ENCODE results near the gene HSPE1.

HSPE1 gene

GRCh38 chr2:197496695-197497094 lies 3.5 kb upstream of the HSPE1 start:
- DNase-seq, result no peak
- intact Hi-C loops (cut with DNase I), result loop anchor here (5.0 kb wide), 2 partner anchors 44 to 59 kb away; partner anchors contain the start of genes COQ10B and SF3B1

GRCh38 chr2:197497326-197497725 lies 2.9 kb upstream of the HSPE1 start:
- DNase-seq, result no peak
- intact Hi-C loops (cut with DNase I), result loop anchor here (5.0 kb wide), 2 partner anchors 45 to 60 kb away; partner anchors contain the start of genes COQ10B and SF3B1

- intact Hi-C loops (cut with DNase I), result loop anchor here (5.0 kb wide), 2 partner anchors 46 to 61 kb away; partner anchors contain the start of genes COQ10B and SF3B1
These were observed 1.8 kb upstream of the HSPE1 start for GRCh38 chr2:197498235-197498936.

DNA sequence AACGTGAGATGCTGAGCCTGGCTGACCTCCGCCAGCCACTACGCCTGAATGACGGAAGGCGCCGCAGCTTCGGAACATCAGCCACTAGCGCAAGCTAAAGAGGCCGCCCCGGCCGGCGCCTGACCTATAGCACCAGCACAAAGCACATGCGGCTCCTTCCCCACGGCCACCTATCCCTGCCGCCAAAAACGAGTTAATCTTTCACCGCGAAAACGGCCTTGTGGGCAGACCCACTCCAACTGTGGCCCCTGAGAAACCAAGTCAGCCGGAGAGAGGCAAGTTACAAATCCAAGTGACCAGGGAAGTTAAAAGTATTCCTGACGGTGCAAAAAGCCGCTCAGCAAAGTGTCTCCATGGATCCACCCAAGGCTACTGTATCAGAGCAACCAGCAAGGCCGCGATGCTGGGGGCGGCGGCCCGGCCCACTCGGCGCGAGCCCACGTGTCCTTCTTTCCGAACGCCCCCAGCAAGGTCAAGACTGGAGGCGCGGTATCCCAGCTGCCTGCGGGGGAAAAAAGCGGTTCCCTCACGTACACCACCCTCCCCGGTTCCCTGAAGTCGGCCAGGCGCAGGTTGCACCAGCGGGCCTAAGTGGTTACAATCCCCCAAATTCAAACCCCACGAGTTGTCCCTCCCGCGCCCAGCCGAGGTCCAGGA lies 1.1 kb upstream of the HSPE1 start:
- intact Hi-C loops (cut with DNase I), result loop anchor here (1.0 to 5.0 kb wide), 3 partner anchors 47 to 206 kb away; partner anchors contain the start of genes COQ10B, MARS2 and SF3B1
- DNase-seq, result peak; percentile 18 to 91 (median 41)

More at GRCh38 chr2:197498235-197498936, 1.8 kb upstream of the HSPE1 start:
- no peak for DNase-seq

DNA sequence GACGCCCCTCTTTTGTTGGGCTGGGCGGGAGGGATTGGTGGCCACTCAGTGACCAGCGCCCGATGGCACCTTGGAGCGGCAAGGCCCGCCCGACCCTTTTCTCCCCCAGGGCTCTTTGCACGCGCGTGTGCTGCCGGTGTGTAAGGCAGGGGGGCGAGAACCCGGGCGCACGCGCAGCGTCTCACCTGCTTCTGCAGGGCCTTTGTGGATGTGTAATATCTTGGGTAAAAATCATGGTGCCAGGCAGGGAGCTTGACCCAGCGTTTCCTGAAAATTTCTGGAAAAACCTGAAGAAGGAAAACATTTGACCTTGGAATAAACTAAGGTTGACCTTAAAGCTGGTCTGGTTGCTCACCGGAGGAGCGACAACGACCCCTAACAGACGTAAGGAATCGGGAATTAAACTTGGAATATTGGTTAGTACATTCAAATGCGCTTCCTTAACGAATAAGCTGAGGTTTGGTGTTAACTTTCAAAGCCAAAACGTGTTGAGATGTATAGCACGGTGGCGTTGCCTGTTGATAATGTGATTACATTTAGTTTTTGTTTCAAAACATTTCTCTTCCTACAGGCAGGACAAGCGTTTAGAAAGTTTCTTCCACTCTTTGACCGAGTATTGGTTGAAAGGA lies 438 bp downstream of the HSPE1 start:
- intact Hi-C loops (cut with DNase I), result loop anchor here (1.0 kb wide), 1 partner anchor 15 kb away; no protein-coding TSS in a partner anchor
- peak in 2 of 10 donors; percentile 85 to 92 for DNase-seq

- intact Hi-C loops (cut with DNase I), result no loop called here
- no peak for DNase-seq
These were observed 2.0 kb downstream of the HSPE1 start for GRCh38 chr2:197502201-197502600.

GRCh38 chr2:197502685-197503084 lies 2.5 kb downstream of the HSPE1 start:
- no peak for DNase-seq
- intact Hi-C loops (cut with DNase I), result no loop called here

DNA sequence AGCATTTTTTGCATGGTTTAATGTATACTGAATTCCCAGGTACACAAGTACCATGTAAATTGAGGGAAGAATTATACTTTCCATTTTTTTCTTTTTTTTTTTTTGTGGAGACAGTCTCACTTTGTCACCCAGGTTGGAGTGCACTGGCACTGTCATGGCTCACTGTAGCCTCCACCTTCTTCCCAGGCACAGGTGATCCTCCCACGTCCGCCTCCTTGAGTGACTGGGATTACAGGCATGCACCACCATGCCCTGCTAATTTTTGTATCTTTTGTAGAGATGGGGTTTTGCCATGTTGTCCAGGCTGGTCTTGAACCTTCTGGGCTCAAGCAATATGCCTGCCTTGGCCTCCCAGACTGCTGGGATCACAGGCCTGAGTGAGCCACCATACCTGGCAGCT lies 3.8 kb downstream of the HSPE1 start:
- intact Hi-C loops (cut with DNase I), result no loop called here
- no peak for DNase-seq

DNA sequence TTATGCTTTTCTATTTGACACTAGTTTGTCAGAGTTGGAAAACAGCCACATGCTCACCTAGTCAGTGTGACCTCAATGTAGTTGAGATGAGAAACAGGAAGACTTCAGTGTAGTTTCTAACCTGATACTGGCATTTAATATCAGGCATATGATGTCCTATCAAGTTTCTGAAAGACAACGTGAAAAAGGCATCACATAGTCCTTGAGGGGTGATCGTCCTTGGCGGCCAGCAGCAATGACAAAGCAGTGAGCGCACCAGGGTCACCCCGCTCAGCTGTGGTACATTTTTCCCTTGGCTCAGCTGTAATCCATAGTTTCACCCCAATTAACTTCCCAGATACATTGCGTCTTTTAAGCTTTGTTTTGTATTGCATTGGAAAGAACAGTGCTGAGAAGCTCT lies 4.3 kb downstream of the HSPE1 start:
- no peak for DNase-seq
- intact Hi-C loops (cut with DNase I), result no loop called here

- intact Hi-C loops (cut with DNase I), result no loop called here
- DNase-seq, result no peak
These were observed 6.5 kb downstream of the HSPE1 start for GRCh38 chr2:197506658-197507057.

DNA sequence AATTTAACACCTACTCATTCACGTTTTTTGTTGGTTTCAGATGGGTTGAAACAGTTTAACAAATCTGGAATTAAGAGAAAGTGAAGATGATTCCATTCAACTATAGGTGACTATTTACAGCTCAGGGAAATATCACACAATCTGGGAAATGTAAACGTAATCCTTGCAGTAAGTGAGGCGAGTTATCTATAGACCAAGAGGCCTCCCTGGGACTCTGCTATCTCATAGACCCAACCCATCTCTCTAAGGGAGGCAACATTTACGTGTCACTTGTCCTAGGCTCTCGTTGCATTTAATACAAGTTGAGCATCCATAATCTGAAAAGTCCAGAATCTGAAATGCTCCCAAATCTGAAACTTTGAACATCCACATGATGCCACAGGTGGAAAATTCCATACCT lies 13.7 kb downstream of the HSPE1 start:
- DNase-seq, result no peak
- intact Hi-C loops (cut with DNase I), result loop anchor here (10.0 kb wide), 1 partner anchor 161 kb away; the partner anchor contains the start of gene RFTN2

DNA sequence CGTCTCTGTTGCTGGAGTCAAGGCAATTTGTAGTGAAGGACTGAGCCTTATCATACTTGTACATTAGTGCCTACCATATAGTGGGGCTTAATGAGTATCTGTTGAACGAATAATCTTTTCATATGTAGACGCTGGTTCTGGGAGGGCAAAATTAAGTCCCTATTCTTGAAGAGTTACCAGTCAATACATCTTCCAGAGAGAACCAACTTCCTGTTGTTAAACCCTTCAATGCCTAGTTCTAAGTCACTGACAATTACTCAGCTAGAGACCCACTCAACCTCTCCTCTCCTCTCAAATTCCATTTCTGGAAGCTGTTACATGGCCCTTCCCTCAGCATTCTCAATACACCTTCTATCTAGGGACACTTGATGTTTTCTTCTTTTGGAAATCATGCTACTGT lies 14.6 kb downstream of the HSPE1 start:
- intact Hi-C loops (cut with DNase I), result loop anchor here (1.0 to 10.0 kb wide), 5 partner anchors 14 to 263 kb away; partner anchors contain the start of genes HSPE1, MARS2 and RFTN2
- no peak for DNase-seq

DNA sequence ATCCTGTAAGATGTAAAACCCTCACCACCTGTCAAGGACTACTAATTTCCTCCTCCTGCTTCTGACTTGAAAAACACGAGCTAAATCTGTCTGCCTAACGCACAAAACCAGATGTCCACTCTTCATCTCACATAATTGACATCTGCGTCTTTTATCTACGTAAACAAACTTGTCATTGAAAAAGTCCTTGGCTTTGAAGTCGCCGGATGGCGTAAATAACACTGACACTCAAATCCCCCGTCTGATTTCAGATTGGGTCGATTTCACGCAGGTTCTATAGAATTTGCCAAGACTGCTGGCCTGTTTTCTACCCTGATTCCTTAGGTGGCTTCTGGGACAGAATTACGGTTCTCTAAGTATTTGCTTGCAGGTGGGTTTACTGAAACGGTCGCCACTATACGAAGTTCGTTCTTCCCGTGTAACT lies 15.1 kb downstream of the HSPE1 start:
- DNase-seq, result no peak
- intact Hi-C loops (cut with DNase I), result loop anchor here (1.0 to 10.0 kb wide), 5 partner anchors 15 to 262 kb away; partner anchors contain the start of genes HSPE1, MARS2 and RFTN2

- intact Hi-C loops (cut with DNase I), result loop anchor here (1.0 to 10.0 kb wide), 5 partner anchors 16 to 261 kb away; partner anchors contain the start of genes HSPE1, MARS2 and RFTN2
- DNase-seq, result peak; percentile 92 to 99 (median 95)
These were observed 15.7 kb downstream of the HSPE1 start, which contains the start of gene MOB4 for GRCh38 chr2:197515739-197516392. TSS of gene MOB4 (plus strand) at chr2:197516066. CDS start at chr2:197516087, 21 bp downstream.

DNA sequence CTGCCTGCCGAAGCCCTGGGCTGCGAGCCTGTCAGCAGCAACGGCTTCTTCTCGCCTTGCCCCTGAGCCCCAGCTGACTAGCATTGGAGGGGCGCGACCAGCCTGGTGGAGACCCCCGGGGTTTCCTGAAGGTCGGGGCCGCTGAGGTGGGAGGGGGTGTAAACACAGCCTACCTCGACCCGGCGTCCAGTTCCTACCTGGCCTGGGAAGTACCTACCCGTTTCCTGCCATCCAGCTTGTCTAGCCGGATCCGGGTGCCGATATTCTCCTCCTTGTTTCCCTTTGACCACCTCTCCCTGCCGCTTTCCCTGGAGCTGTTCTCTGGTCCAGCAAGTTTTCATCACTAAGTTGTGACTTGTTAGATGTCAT lies 16.2 kb downstream of the HSPE1 start:
- intact Hi-C loops (cut with DNase I), result loop anchor here (5.0 to 10.0 kb wide), 4 partner anchors 111 to 261 kb away; partner anchors contain the start of genes MARS2 and RFTN2
- DNase-seq, result peak in 6 of 10 donors; percentile 10 to 82 (median 25)

GRCh38 chr2:197517150-197517549 lies 17.0 kb downstream of the HSPE1 start:
- intact Hi-C loops (cut with DNase I), result loop anchor here (5.0 to 10.0 kb wide), 4 partner anchors 110 to 260 kb away; partner anchors contain the start of genes MARS2 and RFTN2
- DNase-seq, result no peak

DNA sequence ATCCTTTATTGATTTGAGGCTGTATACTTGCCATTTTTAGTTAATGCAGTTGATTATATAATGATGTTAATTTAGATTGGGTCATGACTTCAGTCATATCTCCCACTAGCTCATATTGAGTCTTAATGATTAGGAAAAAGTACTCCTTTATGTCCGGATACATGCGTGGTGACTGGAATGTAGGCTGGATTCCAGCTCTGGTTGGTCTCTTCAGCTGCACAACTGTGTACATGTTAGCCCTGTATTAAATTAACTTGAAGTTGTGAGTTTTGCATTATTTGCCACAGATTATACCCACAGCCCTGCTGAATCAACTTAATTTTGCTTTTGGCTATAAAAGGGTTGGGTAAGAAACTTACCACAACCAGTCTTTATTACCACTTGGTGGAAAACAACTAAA lies 38.2 kb downstream of the HSPE1 start:
- intact Hi-C loops (cut with DNase I), result no loop called here
- DNase-seq, result no peak

GRCh38 chr2:197539734-197540133 lies 39.6 kb downstream of the HSPE1 start:
- intact Hi-C loops (cut with DNase I), result no loop called here
- DNase-seq, result no peak

- intact Hi-C loops (cut with DNase I), result no loop called here
- no peak for DNase-seq
These were observed 43.0 kb downstream of the HSPE1 start for GRCh38 chr2:197543206-197543605.
